ENCODE data around the gene WDPCP. TPM values are rescaled to one million over a fixed set of nuclear protein-coding genes. Genes with fewer than 3 reads are reported as not detected.

The WDPCP gene
- total and polyA plus RNA-seq, 2 of the 13 experiments (the other 11 are each of a cell fraction or from before 2014, with no cell fraction given) = 2.9 to 5.2 TPM

DNA sequence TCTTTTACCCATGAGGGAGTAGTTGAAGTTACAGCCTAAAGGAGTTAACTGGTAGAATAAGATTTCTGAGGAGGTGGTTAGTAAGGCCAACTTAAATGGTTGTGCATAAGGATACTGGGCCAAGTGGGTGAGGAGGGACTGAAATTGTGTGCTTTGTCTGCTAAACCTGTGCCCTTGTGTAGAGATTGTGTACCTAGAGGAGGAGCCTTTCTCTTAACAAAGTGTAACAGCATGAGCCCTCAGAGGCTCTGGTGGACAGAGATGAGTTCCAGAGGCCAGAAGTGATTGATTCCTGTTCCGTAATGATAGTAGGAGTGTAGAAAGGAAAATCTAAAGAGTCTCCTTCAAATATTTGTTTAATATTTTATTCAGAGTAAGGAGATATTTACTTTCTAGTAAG, 494.8 kb downstream of the WDPCP start:
- ATAC-seq (peak; percentile 66; the same call in 2 of the 3 replicates), FAIRE-seq (no peak), DNase-seq (ENCODE audit: low spot score) (no peak)
- no peaks in the 10 kb centered on the region; a peak in 1 of 5 replicates for H3K27me3 ChIP-seq (ENCODE audit: control insufficient read depth in 1 of 2, insufficient read depth in 2 of 2, low read length in 2 of 2)
- in situ Hi-C loops (cut with HindIII; ENCODE audit: extremely low pct_ligation_motif_present, low pct_unique_long_range_greater_than_20kb) = loop anchor here (25.0 kb wide), 1 partner anchor 194 kb away; no protein-coding TSS in a partner anchor
- H3K9ac ChIP-seq (ENCODE audit: insufficient read depth, low read depth, low read length) = no peak overlapping the region
- CTCF ChIA-PET (ENCODE audit: low intra/inter-chr PET ratio, low total read pairs) = no interaction called here
- H4K20me1 ChIP-seq (ENCODE audit: insufficient read depth, low read length) = no peaks in the 10 kb centered on the region
- H3K27ac ChIP-seq (ENCODE audit: extremely low read length, insufficient read depth, low read length) = no peak overlapping the region
- H3K4me3 ChIP-seq (replicated peaks in 1 of 3; ENCODE audit: insufficient read depth in 1 of 3, low read depth in 2 of 3, low read length in 3 of 3) = no peak overlapping the region
- H2AFZ ChIP-seq (ENCODE audit: low read length) = no peak overlapping the region
- H3K4me2 ChIP-seq (ENCODE audit: low read depth, low read length) = no peak overlapping the region
- no peaks in the 10 kb centered on the region for H3K36me3 ChIP-seq (replicated peaks in 1 of 2; ENCODE audit: control insufficient read depth in 1 of 2, insufficient read depth in 2 of 2, low read length in 2 of 2)
- H3K79me2 ChIP-seq (ENCODE audit: insufficient read depth, low read length) = no peaks in the 10 kb centered on the region
- intact Hi-C loops (cut with micrococcal nuclease; ENCODE audit: unreplicated experiment) = no loop called here
- POLR2A ChIA-PET = no interaction called here
- WGBS (ENCODE audit: low lambda C conversion rate) = 2% methylated on average over 1 of the region's 1 CpG
- H3K9me3 ChIP-seq (ENCODE audit: low read length) = no peaks in the 10 kb centered on the region
- H3K4me1 ChIP-seq (ENCODE audit: insufficient read depth, low read length) = peaks cover 4% of the 10 kb centered on the region
- BruUV-seq (replicated peaks) = no TSS peak
- TF ChIP-seq ZSCAN21 (CRISPR knock-in tag; IDR thresholded peaks at IDR 0.05; ENCODE audit: borderline replicate concordance) (no peak), SRSF4 (IDR thresholded peaks at IDR 0.05; ENCODE audit: low read depth, low read length, poor library complexity, severe bottlenecking) (no peak), CEBPB (IDR thresholded peaks at IDR 0.05; ENCODE audit: borderline replicate concordance, low read depth, low read length) (no peak), ZNF430 (CRISPR knock-in tag; IDR thresholded peaks at IDR 0.05) (no peak), ZMYM4 (CRISPR knock-in tag; IDR thresholded peaks at IDR 0.05) (0 out of 2 replicates have a peak, but pooled peaks have one; percentile 16), RFX3 (CRISPR knock-in tag; IDR thresholded peaks at IDR 0.05) (no peak), SP5 (CRISPR knock-in tag; IDR thresholded peaks at IDR 0.05; ENCODE audit: borderline replicate concordance, low read depth) (0 out of 2 replicates have a peak, but pooled peaks have one; percentile 21), ZNF451 (CRISPR knock-in tag; IDR thresholded peaks at IDR 0.05) (no peak), ZMAT3 (CRISPR knock-in tag; conservative IDR thresholded peaks at IDR 0.05) (no peak), GATAD2A (CRISPR knock-in tag; IDR thresholded peaks at IDR 0.05) (no peak), ZNF674 (CRISPR knock-in tag; IDR thresholded peaks at IDR 0.05; ENCODE audit: low read depth) (no peak)
- TF ChIP-seq, protein P1, sequence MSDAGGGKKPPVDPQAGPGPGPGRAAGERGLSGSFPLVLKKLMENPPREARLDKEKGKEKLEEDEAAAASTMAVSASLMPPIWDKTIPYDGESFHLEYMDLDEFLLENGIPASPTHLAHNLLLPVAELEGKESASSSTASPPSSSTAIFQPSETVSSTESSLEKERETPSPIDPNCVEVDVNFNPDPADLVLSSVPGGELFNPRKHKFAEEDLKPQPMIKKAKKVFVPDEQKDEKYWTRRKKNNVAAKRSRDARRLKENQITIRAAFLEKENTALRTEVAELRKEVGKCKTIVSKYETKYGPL (CRISPR knock-in tag; IDR thresholded peaks at IDR 0.05) = no peak
- TF ChIP-seq, protein P2, sequence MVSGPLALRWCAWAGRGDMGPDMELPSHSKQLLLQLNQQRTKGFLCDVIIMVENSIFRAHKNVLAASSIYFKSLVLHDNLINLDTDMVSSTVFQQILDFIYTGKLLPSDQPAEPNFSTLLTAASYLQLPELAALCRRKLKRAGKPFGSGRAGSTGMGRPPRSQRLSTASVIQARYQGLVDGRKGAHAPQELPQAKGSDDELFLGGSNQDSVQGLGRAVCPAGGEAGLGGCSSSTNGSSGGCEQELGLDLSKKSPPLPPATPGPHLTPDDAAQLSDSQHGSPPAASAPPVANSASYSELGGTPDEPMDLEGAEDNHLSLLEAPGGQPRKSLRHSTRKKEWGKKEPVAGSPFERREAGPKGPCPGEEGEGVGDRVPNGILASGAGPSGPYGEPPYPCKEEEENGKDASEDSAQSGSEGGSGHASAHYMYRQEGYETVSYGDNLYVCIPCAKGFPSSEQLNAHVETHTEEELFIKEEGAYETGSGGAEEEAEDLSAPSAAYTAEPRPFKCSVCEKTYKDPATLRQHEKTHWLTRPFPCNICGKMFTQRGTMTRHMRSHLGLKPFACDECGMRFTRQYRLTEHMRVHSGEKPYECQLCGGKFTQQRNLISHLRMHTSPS (CRISPR knock-in tag; IDR thresholded peaks at IDR 0.05; ENCODE audit: low read depth) = no peak
- TF ChIP-seq, protein P3, sequence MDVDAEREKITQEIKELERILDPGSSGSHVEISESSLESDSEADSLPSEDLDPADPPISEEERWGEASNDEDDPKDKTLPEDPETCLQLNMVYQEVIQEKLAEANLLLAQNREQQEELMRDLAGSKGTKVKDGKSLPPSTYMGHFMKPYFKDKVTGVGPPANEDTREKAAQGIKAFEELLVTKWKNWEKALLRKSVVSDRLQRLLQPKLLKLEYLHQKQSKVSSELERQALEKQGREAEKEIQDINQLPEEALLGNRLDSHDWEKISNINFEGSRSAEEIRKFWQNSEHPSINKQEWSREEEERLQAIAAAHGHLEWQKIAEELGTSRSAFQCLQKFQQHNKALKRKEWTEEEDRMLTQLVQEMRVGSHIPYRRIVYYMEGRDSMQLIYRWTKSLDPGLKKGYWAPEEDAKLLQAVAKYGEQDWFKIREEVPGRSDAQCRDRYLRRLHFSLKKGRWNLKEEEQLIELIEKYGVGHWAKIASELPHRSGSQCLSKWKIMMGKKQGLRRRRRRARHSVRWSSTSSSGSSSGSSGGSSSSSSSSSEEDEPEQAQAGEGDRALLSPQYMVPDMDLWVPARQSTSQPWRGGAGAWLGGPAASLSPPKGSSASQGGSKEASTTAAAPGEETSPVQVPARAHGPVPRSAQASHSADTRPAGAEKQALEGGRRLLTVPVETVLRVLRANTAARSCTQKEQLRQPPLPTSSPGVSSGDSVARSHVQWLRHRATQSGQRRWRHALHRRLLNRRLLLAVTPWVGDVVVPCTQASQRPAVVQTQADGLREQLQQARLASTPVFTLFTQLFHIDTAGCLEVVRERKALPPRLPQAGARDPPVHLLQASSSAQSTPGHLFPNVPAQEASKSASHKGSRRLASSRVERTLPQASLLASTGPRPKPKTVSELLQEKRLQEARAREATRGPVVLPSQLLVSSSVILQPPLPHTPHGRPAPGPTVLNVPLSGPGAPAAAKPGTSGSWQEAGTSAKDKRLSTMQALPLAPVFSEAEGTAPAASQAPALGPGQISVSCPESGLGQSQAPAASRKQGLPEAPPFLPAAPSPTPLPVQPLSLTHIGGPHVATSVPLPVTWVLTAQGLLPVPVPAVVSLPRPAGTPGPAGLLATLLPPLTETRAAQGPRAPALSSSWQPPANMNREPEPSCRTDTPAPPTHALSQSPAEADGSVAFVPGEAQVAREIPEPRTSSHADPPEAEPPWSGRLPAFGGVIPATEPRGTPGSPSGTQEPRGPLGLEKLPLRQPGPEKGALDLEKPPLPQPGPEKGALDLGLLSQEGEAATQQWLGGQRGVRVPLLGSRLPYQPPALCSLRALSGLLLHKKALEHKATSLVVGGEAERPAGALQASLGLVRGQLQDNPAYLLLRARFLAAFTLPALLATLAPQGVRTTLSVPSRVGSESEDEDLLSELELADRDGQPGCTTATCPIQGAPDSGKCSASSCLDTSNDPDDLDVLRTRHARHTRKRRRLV (CRISPR knock-in tag; IDR thresholded peaks at IDR 0.05) = no peak
- TF ChIP-seq, protein P4, sequence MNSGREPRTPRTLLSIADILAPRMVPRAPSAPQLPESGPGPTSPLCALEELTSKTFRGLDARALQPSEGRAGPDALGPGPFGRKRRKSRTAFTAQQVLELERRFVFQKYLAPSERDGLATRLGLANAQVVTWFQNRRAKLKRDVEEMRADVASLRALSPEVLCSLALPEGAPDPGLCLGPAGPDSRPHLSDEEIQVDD (CRISPR knock-in tag; IDR thresholded peaks at IDR 0.05; ENCODE audit: borderline replicate concordance) = no peak
- TF ChIP-seq, protein P5, sequence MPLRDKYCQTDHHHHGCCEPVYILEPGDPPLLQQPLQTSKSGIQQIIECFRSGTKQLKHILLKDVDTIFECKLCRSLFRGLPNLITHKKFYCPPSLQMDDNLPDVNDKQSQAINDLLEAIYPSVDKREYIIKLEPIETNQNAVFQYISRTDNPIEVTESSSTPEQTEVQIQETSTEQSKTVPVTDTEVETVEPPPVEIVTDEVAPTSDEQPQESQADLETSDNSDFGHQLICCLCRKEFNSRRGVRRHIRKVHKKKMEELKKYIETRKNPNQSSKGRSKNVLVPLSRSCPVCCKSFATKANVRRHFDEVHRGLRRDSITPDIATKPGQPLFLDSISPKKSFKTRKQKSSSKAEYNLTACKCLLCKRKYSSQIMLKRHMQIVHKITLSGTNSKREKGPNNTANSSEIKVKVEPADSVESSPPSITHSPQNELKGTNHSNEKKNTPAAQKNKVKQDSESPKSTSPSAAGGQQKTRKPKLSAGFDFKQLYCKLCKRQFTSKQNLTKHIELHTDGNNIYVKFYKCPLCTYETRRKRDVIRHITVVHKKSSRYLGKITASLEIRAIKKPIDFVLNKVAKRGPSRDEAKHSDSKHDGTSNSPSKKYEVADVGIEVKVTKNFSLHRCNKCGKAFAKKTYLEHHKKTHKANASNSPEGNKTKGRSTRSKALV (CRISPR knock-in tag; IDR thresholded peaks at IDR 0.05) = no peak

All from HepG2 (cell line).